ENCODE measurements around the gene AKAP5.

The AKAP5 gene

GRCh38 chr14:64422005-64422404, 43.3 kb upstream of the AKAP5 start:
- no peak overlapping the region for H3K4me3 ChIP-seq (ENCODE audit: low read depth, low read length)
- no peak for TF ChIP-seq CTCF (IDR thresholded peaks at IDR 0.05; ENCODE audit: low read depth, low read length, missing control alignments)
- DNase-seq (ENCODE audit: low read depth) = no peak

- no peak for DNase-seq (ENCODE audit: low read depth)
- TF ChIP-seq CTCF (IDR thresholded peaks at IDR 0.05; ENCODE audit: low read depth, low read length, missing control alignments) = no peak
- H3K4me3 ChIP-seq (ENCODE audit: low read depth, low read length) = no peak overlapping the region; the same call in 1 of the 2 replicates
Observed at GRCh38 chr14:64422756-64423155, 42.5 kb upstream of the AKAP5 start.

- H3K4me3 ChIP-seq (ENCODE audit: low read depth, low read length) = no peak overlapping the region
- no peak for TF ChIP-seq CTCF (IDR thresholded peaks at IDR 0.05; ENCODE audit: low read depth, low read length, missing control alignments)
- no peak for DNase-seq (ENCODE audit: low read depth)
Observed at GRCh38 chr14:64423987-64424386, 41.3 kb upstream of the AKAP5 start.

- no peak overlapping the region for H3K4me3 ChIP-seq (ENCODE audit: low read depth, low read length)
- no peak for TF ChIP-seq CTCF (IDR thresholded peaks at IDR 0.05; ENCODE audit: low read depth, low read length, missing control alignments)
- no peak for DNase-seq (ENCODE audit: low read depth)
Observed at GRCh38 chr14:64434528-64434927, 30.8 kb upstream of the AKAP5 start.

GRCh38 chr14:64438181-64438841, 27.0 kb upstream of the AKAP5 start:
- DNase-seq (ENCODE audit: low read depth) = no peak
- TF ChIP-seq CTCF (IDR thresholded peaks at IDR 0.05; ENCODE audit: low read depth, low read length, missing control alignments) = no peak
- no peak overlapping the region for H3K4me3 ChIP-seq (ENCODE audit: low read depth, low read length)

GRCh38 chr14:64439141-64439540, 26.2 kb upstream of the AKAP5 start:
- DNase-seq (ENCODE audit: low read depth) = no peak
- no peak for TF ChIP-seq CTCF (IDR thresholded peaks at IDR 0.05; ENCODE audit: low read depth, low read length, missing control alignments)
- H3K4me3 ChIP-seq (ENCODE audit: low read depth, low read length) = no peak overlapping the region

GRCh38 chr14:64440494-64440893, 24.8 kb upstream of the AKAP5 start:
- no peak for TF ChIP-seq CTCF (IDR thresholded peaks at IDR 0.05; ENCODE audit: low read depth, low read length, missing control alignments)

More at GRCh38 chr14:64440494-64440893, 24.8 kb upstream of the AKAP5 start:
- no peak for DNase-seq (ENCODE audit: low read depth)
- H3K4me3 ChIP-seq (ENCODE audit: low read depth, low read length) = no peak overlapping the region

All from GM12864 (cell line).